Gastroesophageal sphincter (tissue), 4 donors: ENCODE results near the gene PDE6C. TPM values are rescaled to one million over a fixed set of nuclear protein-coding genes. Genes with fewer than 3 reads are reported as not detected.

Source experiments
- ATAC-seq: fragments of 150-250 bp; one replicate; pipeline ENCODE4 v1.9.1; 2016; ENCODE audit warnings: mild to moderate bottlenecking, moderate library complexity
- H3K27ac ChIP-seq, 4 donors: fragments of 200-600 bp; sonication (generic) in 3 of 4; 1 replicate in 3 of 4; 2 replicates in 1 of 4; pipeline ENCODE4 v1.5.1; 2016 to 2019
- H3K27me3 ChIP-seq: fragments of 200-600 bp; sonication (generic); one replicate; pipeline ENCODE4 v1.5.1; 2019
- H3K36me3 ChIP-seq, 2 donors: fragments of 200-600 bp; sonication (generic); one replicate each; pipeline ENCODE4 v1.5.1; 2019; ENCODE audit warnings: control low read depth in 1 of 2
- H3K4me1 ChIP-seq, 3 donors: fragments of 200-600 bp; sonication (generic); 1 replicate in 2 of 3; 2 replicates in 1 of 3; pipeline ENCODE4 v1.5.1; 2016 to 2019; ENCODE audit warnings: control low read depth in 2 of 3
- H3K4me3 ChIP-seq, 2 donors: fragments of 200-600 bp; sonication (generic); one replicate each; pipeline ENCODE4 v1.5.1; 2019; ENCODE audit warnings: mild to moderate bottlenecking in 1 of 2, moderate library complexity in 1 of 2
- H3K9me3 ChIP-seq, 3 donors: fragments of 200-600 bp; sonication (generic); one replicate each; pipeline ENCODE4 v1.5.1; 2017 to 2019; ENCODE audit warnings: control low read depth in 2 of 3
- EP300 ChIP-seq: sonication (generic); formaldehyde crosslinking; IDR thresholded peaks from one replicate; pipeline ENCODE4 v1.6.1; 2017; ENCODE audit warnings: antibody characterized with exemption, mild to moderate bottlenecking
- POLR2A ChIP-seq, 2 donors: fragments of 450-650 bp; IDR thresholded peaks; one replicate each; pipeline ENCODE4 v1.6.1; 2017; ENCODE audit warnings: antibody characterized with exemption in 2 of 2, mild to moderate bottlenecking in 2 of 2, moderate library complexity in 1 of 2
- POLR2AphosphoS5 ChIP-seq: sonication (generic); formaldehyde crosslinking; IDR thresholded peaks from one replicate; pipeline ENCODE4 v1.6.1; 2017; ENCODE audit warnings: antibody characterized with exemption
- WGBS, 2 donors: methylation state at CpG; one replicate each; pipeline ENCODE4 v1.1.5; 2018; ENCODE audit warnings: low coverage in 1 of 2; 5-methylcytosine and 5-hydroxymethylcytosine counted together
- total RNA-seq, 4 donors: library from RNA; depleted of rRNA; stranded (reverse); fragments of >200 nt; gene quantifications; one replicate each; pipeline ENCODE4 v1.1.0, GENCODE V29; 2016
- TF ChIP-seq, protein P1 (sequence below), 4 experiments: fragments of 200-600 bp in 2 of 4; fragments of 450-650 bp in 2 of 4; sonication (generic) in 1 of 4; IDR thresholded peaks; one replicate each; pipeline ENCODE4 v1.5.1; 2017 to 2019; ENCODE audit warnings: antibody characterized with exemption in 4 of 4, mild to moderate bottlenecking in 2 of 4, moderate library complexity in 2 of 4

PDE6C gene
- total RNA-seq, 4 donors from 2014 or later, result not detected

DNA sequence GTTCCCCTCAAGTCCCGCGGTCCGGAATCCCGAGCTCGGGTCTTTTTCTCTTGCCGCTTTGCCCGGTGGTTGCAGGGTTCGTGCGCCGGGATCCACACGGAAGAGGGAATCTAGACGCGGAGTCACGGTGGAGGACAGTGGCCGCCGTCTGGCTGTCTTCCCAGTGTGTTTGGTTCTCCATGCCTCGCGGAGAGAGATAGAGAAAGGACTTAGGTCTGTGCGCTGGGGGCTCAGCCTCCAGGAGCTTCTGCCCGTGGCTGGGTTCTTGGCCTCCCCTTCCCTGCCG, 44.3 kb upstream of the PDE6C start:
- Histone ChIP-seq H3K27me3 (peaks cover 76% of the 10 kb centered on the region), H3K4me3 (peak overlapping the region in 1 of 2 donors; percentile 38), H3K36me3 (no peaks in the 10 kb centered on the region), H3K27ac (no peak overlapping the region), H3K4me1 (peaks cover 0 to 21% (median 0%) of the 10 kb centered on the region in 3 donors), H3K9me3 (no peaks in the 10 kb centered on the region)
- 0% methylated on average over 3 of the region's 21 CpGs; no CpG with 5 or more reads in 1 of the 2 donors for WGBS, 2 donors
- ATAC-seq, result no peak
- TF ChIP-seq POLR2A (IDR thresholded peaks at IDR 0.05) (no peak), EP300 (no peak)
- TF ChIP-seq, protein P1, sequence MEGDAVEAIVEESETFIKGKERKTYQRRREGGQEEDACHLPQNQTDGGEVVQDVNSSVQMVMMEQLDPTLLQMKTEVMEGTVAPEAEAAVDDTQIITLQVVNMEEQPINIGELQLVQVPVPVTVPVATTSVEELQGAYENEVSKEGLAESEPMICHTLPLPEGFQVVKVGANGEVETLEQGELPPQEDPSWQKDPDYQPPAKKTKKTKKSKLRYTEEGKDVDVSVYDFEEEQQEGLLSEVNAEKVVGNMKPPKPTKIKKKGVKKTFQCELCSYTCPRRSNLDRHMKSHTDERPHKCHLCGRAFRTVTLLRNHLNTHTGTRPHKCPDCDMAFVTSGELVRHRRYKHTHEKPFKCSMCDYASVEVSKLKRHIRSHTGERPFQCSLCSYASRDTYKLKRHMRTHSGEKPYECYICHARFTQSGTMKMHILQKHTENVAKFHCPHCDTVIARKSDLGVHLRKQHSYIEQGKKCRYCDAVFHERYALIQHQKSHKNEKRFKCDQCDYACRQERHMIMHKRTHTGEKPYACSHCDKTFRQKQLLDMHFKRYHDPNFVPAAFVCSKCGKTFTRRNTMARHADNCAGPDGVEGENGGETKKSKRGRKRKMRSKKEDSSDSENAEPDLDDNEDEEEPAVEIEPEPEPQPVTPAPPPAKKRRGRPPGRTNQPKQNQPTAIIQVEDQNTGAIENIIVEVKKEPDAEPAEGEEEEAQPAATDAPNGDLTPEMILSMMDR (IDR thresholded peaks at IDR 0.05), result no peak

DNA sequence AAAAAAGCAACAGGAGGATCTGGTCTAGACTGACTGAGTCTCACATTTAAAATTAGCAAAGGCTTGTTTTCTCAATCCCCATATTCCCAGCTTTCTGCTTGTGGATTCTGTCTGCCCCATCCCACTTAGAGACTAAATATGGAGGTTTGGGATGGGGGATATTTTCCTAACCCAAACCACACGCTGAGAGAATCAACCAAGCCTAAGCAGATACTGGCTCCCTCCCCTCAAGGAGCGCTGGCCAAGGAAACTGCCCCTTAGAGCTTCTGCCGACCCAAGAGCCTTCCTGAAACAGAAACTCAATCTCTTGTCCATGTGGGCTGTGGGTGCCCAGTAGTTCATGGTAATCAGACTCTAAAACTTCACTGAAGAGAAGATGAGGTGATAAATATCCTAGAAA, 42.0 kb upstream of the PDE6C start:
- 0 to 13% methylated on average over 2 to 3 of the region's 3 CpGs for WGBS, 2 donors
- no peak for TF ChIP-seq POLR2AphosphoS5
- TF ChIP-seq POLR2A (IDR thresholded peaks at IDR 0.05), result no peak
- no peak for TF ChIP-seq EP300
- TF ChIP-seq, protein P1 (IDR thresholded peaks at IDR 0.05), result no peak
- H3K4me3 ChIP-seq, result no peak overlapping the region
- H3K4me1 ChIP-seq, result peaks cover 0 to 21% (median 0%) of the 10 kb centered on the region in 3 donors
- no peaks in the 10 kb centered on the region for H3K36me3 ChIP-seq
- ATAC-seq, result no peak
- no peaks in the 10 kb centered on the region for H3K9me3 ChIP-seq
- peaks cover 67% of the 10 kb centered on the region for H3K27me3 ChIP-seq
- no peak overlapping the region for H3K27ac ChIP-seq

DNA sequence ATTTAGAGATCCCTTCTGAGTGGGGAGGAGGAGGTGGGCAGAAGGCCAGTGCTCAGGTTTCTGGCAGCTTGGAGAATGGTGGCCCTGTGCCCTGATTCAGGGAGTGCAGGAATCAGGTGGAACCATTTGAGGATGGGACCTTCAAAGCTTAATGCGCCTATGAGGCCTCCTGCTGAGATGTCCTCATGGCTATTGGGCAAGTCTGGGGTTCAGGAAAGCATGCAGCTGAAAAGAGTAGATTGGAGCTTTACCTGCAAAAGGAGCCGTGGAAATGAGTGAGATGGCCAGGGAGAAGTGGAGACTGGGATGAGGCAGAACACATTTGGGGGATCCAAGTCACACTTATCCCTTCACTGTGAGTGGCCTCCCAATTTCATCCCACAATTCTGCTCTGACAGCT, 39.7 kb upstream of the PDE6C start:
- H3K27me3 ChIP-seq, result peaks cover 45% of the 10 kb centered on the region
- 80% methylated on average over 2 of the region's 2 CpGs; no CpG with 5 or more reads in 1 of the 2 donors for WGBS, 2 donors
- H3K36me3 ChIP-seq, result no peaks in the 10 kb centered on the region
- H3K27ac ChIP-seq, result no peak overlapping the region
- ATAC-seq, result no peak
- H3K4me1 ChIP-seq, result peaks cover 0 to 6% (median 0%) of the 10 kb centered on the region in 3 donors
- H3K9me3 ChIP-seq, result no peaks in the 10 kb centered on the region
- H3K4me3 ChIP-seq, result no peak overlapping the region
- TF ChIP-seq POLR2A (IDR thresholded peaks at IDR 0.05) (no peak), POLR2AphosphoS5 (no peak), EP300 (no peak)
- TF ChIP-seq, protein P1 (IDR thresholded peaks at IDR 0.05), result no peak

DNA sequence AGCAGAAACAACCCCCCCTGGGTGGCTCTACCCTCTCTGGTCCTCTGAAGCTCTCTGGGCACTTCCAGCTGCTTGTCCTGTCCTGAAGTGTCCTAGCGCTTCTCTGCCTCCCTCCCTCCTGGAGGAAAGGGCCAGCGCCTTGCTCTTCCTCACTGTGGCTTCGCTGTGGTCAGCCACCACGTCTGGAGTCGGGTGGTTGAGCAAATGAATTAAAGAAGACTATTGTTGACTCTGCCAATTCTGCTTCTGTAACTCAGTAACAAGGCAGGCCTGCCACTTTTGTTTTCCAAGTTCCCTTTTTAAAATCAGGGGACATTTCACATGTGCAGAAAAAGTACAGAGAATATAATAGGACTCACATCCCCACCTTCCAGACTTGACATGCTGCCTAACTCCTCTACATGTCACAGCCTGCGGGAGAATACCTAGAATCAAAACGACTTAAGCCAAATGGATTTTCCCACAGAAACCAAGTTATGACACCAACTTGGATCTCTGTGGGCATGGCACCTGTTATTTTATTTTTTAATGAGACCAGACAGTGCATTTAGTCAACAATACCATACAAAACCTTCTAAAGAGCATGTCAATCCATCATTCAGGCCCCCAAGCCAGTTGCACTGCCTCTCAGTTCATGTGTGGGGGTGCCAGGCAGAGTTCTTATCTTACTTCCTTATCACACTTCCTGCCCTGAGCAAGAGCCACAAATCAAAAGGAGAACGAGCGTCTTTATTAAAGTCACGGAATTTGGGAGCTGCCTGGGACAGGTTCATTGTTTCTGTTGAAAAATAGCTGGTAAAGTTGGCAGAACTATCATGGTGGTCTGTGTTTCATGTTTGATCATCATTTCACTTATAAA, 39.1 kb upstream of the PDE6C start:
- no peaks in the 10 kb centered on the region for H3K36me3 ChIP-seq
- H3K4me1 ChIP-seq, result no peaks in the 10 kb centered on the region
- 43 to 48% methylated on average over 8 to 9 of the region's 10 CpGs for WGBS, 2 donors
- H3K4me3 ChIP-seq, result no peak overlapping the region
- H3K27ac ChIP-seq, result no peak overlapping the region
- H3K9me3 ChIP-seq, result no peaks in the 10 kb centered on the region
- peak; percentile 54 for ATAC-seq
- peaks cover 38% of the 10 kb centered on the region for H3K27me3 ChIP-seq
- TF ChIP-seq POLR2A (IDR thresholded peaks at IDR 0.05) (no peak), EP300 (no peak), POLR2AphosphoS5 (no peak)
- TF ChIP-seq, protein P1 (IDR thresholded peaks at IDR 0.05), result no peak

DNA sequence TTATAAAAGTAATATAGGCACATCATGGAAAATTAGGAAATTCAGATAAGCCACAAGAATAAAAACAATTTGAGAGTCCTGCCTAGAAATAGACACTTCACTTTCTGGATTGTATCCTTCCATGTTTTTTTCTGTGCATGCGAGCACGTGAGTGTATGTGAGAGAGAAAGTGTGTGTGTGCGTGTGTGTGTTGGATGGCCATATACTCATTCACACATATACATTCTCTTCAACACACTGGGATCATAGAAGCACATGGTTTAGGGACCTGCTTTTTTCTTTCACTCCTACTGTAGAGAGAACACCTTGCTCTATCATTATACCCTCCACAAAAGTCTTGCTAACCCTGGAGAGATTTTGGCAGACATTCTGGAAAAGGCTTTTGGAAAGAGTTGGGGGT, 38.4 kb upstream of the PDE6C start:
- H3K4me3 ChIP-seq, result no peak overlapping the region
- WGBS, 2 donors, result 70 to 83% methylated on average over 3 of the region's 3 CpGs
- TF ChIP-seq, protein P1 (IDR thresholded peaks at IDR 0.05), result no peak
- TF ChIP-seq POLR2AphosphoS5 (no peak), EP300 (no peak), POLR2A (IDR thresholded peaks at IDR 0.05) (no peak)
- no peaks in the 10 kb centered on the region for H3K4me1 ChIP-seq
- H3K27ac ChIP-seq, result no peak overlapping the region
- H3K27me3 ChIP-seq, result peaks cover 38% of the 10 kb centered on the region
- no peaks in the 10 kb centered on the region for H3K36me3 ChIP-seq
- ATAC-seq, result no peak
- H3K9me3 ChIP-seq, result no peaks in the 10 kb centered on the region
